SH-SY5Y (cell line): Measurements from ENCODE around the gene DDX41.

Source experiments
- GATA2 ChIP-seq: IDR thresholded peaks from 2 replicates; pipeline ENCODE4 v1.6.1; 2011; ENCODE audit warnings: mild to moderate bottlenecking, low read depth, low read length
- GATA3 ChIP-seq: IDR thresholded peaks from 2 replicates; pipeline ENCODE4 v1.6.1; 2011; ENCODE audit warnings: low read depth, mild to moderate bottlenecking, low read length, moderate library complexity

DNA sequence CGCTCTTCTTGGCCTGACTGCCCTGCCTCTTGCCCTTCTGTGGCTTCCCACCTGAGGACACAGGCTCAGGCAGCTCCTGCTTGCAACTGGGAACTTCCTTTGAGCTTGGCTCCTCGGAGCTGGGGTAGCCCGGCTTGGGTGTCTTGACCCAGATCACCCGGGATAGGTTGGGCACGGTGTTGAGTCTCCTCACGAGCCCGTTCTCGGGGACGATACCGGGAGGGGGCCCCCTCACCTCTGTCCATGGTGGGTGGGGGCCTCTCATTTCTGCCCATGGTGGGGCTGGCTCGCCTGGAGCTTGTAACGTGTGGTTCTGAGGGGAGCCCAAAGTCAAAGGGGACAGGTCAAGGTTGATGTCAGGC, 7.8 kb upstream of the DDX41 start:
- TF ChIP-seq GATA3 (no peak), GATA2 (no peak)
